GM12878 (cell line): Measurements from ENCODE around the gene MAPK8. TPM values are rescaled to one million over a fixed set of nuclear protein-coding genes. Genes with fewer than 3 reads are reported as not detected.

Experiments
- ATAC-seq: fragments of 200-7000 bp; cut with Tn5 transposase; 3 replicates; pipeline ENCODE4 v1.9.1; 2020; ENCODE audit warnings: mild to moderate bottlenecking, moderate library complexity
- BruUV-seq: library from RNA; stranded (reverse); fragments of 400-500 nt; replicated peaks from 2 replicates; lab custom pipeline; 2021; lab: Mats Ljungman, UMichigan
- CTCF ChIA-PET: fragments of 300-600 bp; sonication (Branson Sonifier 250); formaldehyde crosslinking; extraction: SDS; loops from one replicate; lab custom pipeline; 2021; ENCODE audit warnings: inconsistent platforms; lab: Yijun Ruan, JAX
- POLR2A ChIA-PET: fragments of 350-600 bp; formaldehyde crosslinking; extraction: SDS; loops from one replicate; lab custom pipeline; 2021; ENCODE audit warnings: inconsistent platforms; lab: Charles Lee
- RAD21 ChIA-PET: fragments of 300-600 bp; sonication (Branson Sonifier 250); formaldehyde crosslinking; loops from one replicate; lab custom pipeline; 2023; ENCODE audit warnings: antibody characterized with exemption; ENCODE audit not compliant: unreplicated experiment; lab: Charles Lee
- SMC1A ChIA-PET: fragments of 300-600 bp; sonication (Branson Sonifier 250); formaldehyde crosslinking; loops from one replicate; lab custom pipeline; 2023; ENCODE audit not compliant: unreplicated experiment, uncharacterized antibody; lab: Charles Lee
- DNase-seq: peaks from one replicate; pipeline ENCODE4 v3.0.0-alpha.2; 2011; ENCODE audit warnings: low read depth, low spot score
- FAIRE-seq: peaks from 3 replicates; lab custom pipeline; 2011; peaks lifted over from hg19 to GRCh38; lab: Jason Lieb, UNC
- H2AFZ ChIP-seq: 2 replicates; pipeline ENCODE4 v1.6.0; 2011; ENCODE audit warnings: low read depth, low read length, control low read depth; ENCODE audit not compliant: control insufficient read depth
- H3K27ac ChIP-seq: 2 replicates; pipeline ENCODE4 v1.5.1; 2011; ENCODE audit warnings: control low read depth; ENCODE audit not compliant: control insufficient read depth, insufficient read depth
- H3K27me3 ChIP-seq, 2 experiments: replicated peaks in 1 of 2; 2 replicates each; pipeline versions ENCODE4 v1.6.0 to v1.6.1; 2011; ENCODE audit warnings: low read length in 1 of 2; ENCODE audit not compliant: control insufficient read depth in 2 of 2, insufficient read depth in 2 of 2
- H3K36me3 ChIP-seq, 2 experiments: 2 replicates each; pipeline ENCODE4 v1.5.1; 2011; ENCODE audit warnings: low read length in 1 of 2; ENCODE audit not compliant: control insufficient read depth in 2 of 2, insufficient read depth in 2 of 2
- H3K4me1 ChIP-seq: 2 replicates; pipeline ENCODE4 v1.6.1; 2011; ENCODE audit warnings: mild to moderate bottlenecking, low read length, moderate library complexity, mixed read lengths; ENCODE audit not compliant: control insufficient read depth, insufficient read depth
- H3K4me2 ChIP-seq: 2 replicates; pipeline ENCODE4 v1.6.0; 2011; ENCODE audit warnings: control low read depth; ENCODE audit not compliant: control insufficient read depth, insufficient read depth
- H3K4me3 ChIP-seq: fragments of 200-600 bp; sonication (generic); 2 replicates; pipeline ENCODE4 v1.5.1; 2016
- H3K79me2 ChIP-seq: 2 replicates; pipeline ENCODE4 v1.6.0; 2011; ENCODE audit warnings: low read length; ENCODE audit not compliant: control insufficient read depth, insufficient read depth
- H3K9ac ChIP-seq: 2 replicates; pipeline ENCODE4 v1.8.0; 2011; ENCODE audit warnings: low read length, control low read depth, mixed read lengths; ENCODE audit not compliant: control insufficient read depth, insufficient read depth
- H3K9me3 ChIP-seq: replicated peaks from 3 replicates; pipeline ENCODE4 v1.5.1; 2011; ENCODE audit warnings: mild to moderate bottlenecking, low read length; ENCODE audit not compliant: control insufficient read depth, insufficient read depth
- H4K20me1 ChIP-seq: 2 replicates; pipeline ENCODE4 v1.6.0; 2011; ENCODE audit not compliant: control insufficient read depth, insufficient read depth
- EED ChIP-seq: sonication (generic); IDR thresholded peaks from 2 replicates; pipeline ENCODE4 v1.6.1; 2016; ENCODE audit warnings: antibody characterized with exemption, low read depth
- ETV6 ChIP-seq, 2 experiments: fragments of 450-650 bp in 1 of 2; IDR thresholded peaks in 1 of 2; conservative IDR thresholded peaks in 1 of 2; 2 replicates each; pipeline ENCODE4 v1.6.1; 2014; ENCODE audit warnings: antibody characterized with exemption in 1 of 2, borderline replicate concordance in 1 of 2, low read depth in 1 of 2, mild to moderate bottlenecking in 1 of 2, moderate library complexity in 1 of 2
- NFIC ChIP-seq: IDR thresholded peaks from 2 replicates; pipeline ENCODE4 v1.6.1; 2012; ENCODE audit warnings: low read depth, mild to moderate bottlenecking, inconsistent platforms, low read length, moderate library complexity
- NR2C2 ChIP-seq: IDR thresholded peaks from 2 replicates; pipeline ENCODE4 v1.6.1; 2011; ENCODE audit warnings: borderline replicate concordance, low read depth; ENCODE audit not compliant: control insufficient read depth, insufficient read length
- NRF1 ChIP-seq: conservative IDR thresholded peaks from 2 replicates; pipeline ENCODE4 v1.6.1; 2011; ENCODE audit warnings: mild to moderate bottlenecking, low read depth, low read length, improper control_type of control experiment
- RELA ChIP-seq: fragments of 450-650 bp; IDR thresholded peaks from 2 replicates; pipeline ENCODE4 v1.8.0; 2014; ENCODE audit warnings: borderline replicate concordance; ENCODE audit not compliant: partially characterized antibody
- TARDBP ChIP-seq: IDR thresholded peaks from 2 replicates; pipeline ENCODE4 v1.6.1; 2016; ENCODE audit warnings: borderline replicate concordance
- WGBS: methylation state at CpG from one replicate; pipeline ENCODE4 v1.1.6; 2016; ENCODE audit warnings: low lambda C conversion rate; ENCODE audit not compliant: insufficient replicate concordance, insufficient coverage; ENCODE audit errors: missing lambda C conversion rate; 5-methylcytosine and 5-hydroxymethylcytosine counted together
- in situ Hi-C: fragments of 300-500 bp; cut with MboI; formaldehyde crosslinking; loops from 9 replicates; pipeline ENCODE4 v1.14.3; 2018; ENCODE audit warnings: mixed read lengths
- intact Hi-C: fragments of 100-400 bp; cut with micrococcal nuclease; formaldehyde crosslinking; loops from one replicate; pipeline ENCODE4 v1.14.2; 2022; ENCODE audit not compliant: unreplicated experiment
- polyA plus RNA-seq, 11 experiments: library from polyadenylated mRNA; depleted of rRNA in 4 of 11; unstranded in 6 of 11; stranded (reverse) in 5 of 11; fragments of >200 nt; fragmentation: Nextera tagmentation in 4 of 11; fragmentation: Illumina TruSeq in 1 of 11; extraction: Ambion mirVana in 4 of 11; extraction: Trizol in 1 of 11; gene quantifications; 1 replicate in 1 of 11; 2 replicates in 10 of 11; pipeline versions ENCODE4 v1.2.1 to v1.2.3, GENCODE V29; 2011 to 2016; ENCODE audit warnings: inconsistent platforms in 2 of 11, missing spikeins in 2 of 11, low read depth in 1 of 11
- total RNA-seq, 4 experiments: library from RNA; depleted of rRNA in 3 of 4; stranded (reverse); fragments of >200 nt in 3 of 4; fragmentation: Illumina TruSeq in 1 of 4; extraction: Trizol in 1 of 4; gene quantifications; 2 replicates each; pipeline versions ENCODE4 v1.2.1 to v1.2.3, GENCODE V29; 2013 to 2021

The MAPK8 gene
- total and polyA plus RNA-seq, 10 of the 15 experiments (the other 5 are each of a cell fraction or from before 2014, with no cell fraction given), result 3.9 to 102 (median 40.0) TPM

DNA sequence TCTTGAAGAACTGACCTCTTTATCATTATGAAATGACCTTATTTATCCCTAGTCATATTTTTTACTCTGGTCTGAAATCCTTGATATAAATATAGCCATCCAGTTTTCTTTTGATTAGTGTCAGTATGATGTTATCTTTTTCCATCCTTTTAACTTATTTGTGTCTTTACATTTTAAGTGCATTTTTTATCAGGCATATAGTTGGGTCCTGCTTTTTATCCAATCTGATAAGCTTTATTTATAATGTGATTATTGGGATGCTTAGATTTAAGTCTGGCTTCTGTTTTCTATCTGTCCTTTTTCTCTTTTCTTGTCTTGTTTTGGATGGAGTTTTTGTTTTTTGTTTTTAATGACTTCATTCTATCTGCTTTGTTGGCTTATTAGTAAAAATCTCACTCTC, 179.2 kb downstream of the MAPK8 start:
- in situ Hi-C loops (no loop called here), intact Hi-C loops (no loop called here)
- TF ChIP-seq NR2C2, result no peak
- no peak for TF ChIP-seq EED
- no peak for TF ChIP-seq NFIC
- DNase-seq (no peak), FAIRE-seq (no peak), ATAC-seq (no peak)
- Histone ChIP-seq H3K27me3 (peaks cover 0 to 3% of the 10 kb centered on the region in 2 experiments; a peak in 2 of 4 replicates), H4K20me1 (no peaks in the 10 kb centered on the region), H3K36me3 (no peaks in the 10 kb centered on the region), H3K4me1 (no peaks in the 10 kb centered on the region), H3K9me3 (no peaks in the 10 kb centered on the region), H2AFZ (no peak overlapping the region), H3K27ac (no peak overlapping the region), H3K9ac (no peak overlapping the region), H3K4me3 (no peak overlapping the region), H3K4me2 (no peak overlapping the region), H3K79me2 (no peaks in the 10 kb centered on the region)
- ChIA-PET CTCF (no interaction called here), POLR2A (no interaction called here), SMC1A (no interaction called here), RAD21 (no interaction called here)
- no TSS peak for BruUV-seq

DNA sequence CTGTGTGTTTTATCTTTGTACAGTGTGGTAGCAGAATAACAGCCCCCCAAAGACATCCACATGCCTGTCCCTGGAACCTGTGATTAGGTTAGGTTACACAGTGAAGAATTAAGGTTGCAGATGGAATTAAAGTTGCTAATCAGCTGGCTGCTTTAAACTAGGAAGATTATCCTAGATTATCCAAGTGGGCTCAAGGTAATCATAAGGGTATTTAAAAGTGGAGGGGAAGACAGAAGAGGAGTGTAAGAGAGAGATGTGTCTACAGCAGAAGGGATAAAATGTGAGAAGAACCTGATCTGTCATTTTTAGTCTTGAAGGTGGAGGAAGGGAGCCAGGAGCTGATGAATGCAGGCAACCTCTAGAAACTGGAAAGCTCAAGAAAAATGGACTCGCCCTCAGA, 180.8 kb downstream of the MAPK8 start:
- Histone ChIP-seq H3K36me3 (no peaks in the 10 kb centered on the region), H3K9me3 (no peaks in the 10 kb centered on the region), H4K20me1 (no peaks in the 10 kb centered on the region), H3K4me3 (no peak overlapping the region), H3K4me2 (no peak overlapping the region), H3K4me1 (no peaks in the 10 kb centered on the region), H3K9ac (no peak overlapping the region), H3K27me3 (peaks cover 0 to 3% of the 10 kb centered on the region in 2 experiments; a peak in 1 of 4 replicates), H3K27ac (no peak overlapping the region), H2AFZ (no peak overlapping the region), H3K79me2 (no peaks in the 10 kb centered on the region)
- DNase-seq (no peak), ATAC-seq (no peak), FAIRE-seq (no peak)
- ChIA-PET SMC1A (no interaction called here), RAD21 (no interaction called here), CTCF (no interaction called here), POLR2A (no interaction called here)
- 23% methylated on average over 1 of the region's 1 CpG for WGBS
- BruUV-seq, result no TSS peak
- intact Hi-C loops, result no loop called here
- TF ChIP-seq TARDBP (no peak), ETV6 (conservative IDR thresholded peaks at IDR 0.05 in 1 of 2, IDR thresholded peaks at IDR 0.05 in 1 of 2; ENCODE audit: borderline replicate concordance in 1 of 2, low read depth in 1 of 2) (no peak), RELA (no peak), NRF1 (no peak)
- in situ Hi-C loops, result no loop called here

Other genes starting within 250 kb of the MAPK8 start
- gene FRMPD2, start 32.0 kb upstream of the MAPK8 start, total RNA-seq (2014; rRNA removed), result 1.3 and 2.3 TPM in 2 replicates
- 0.88 and 1.2 TPM in 2 replicates for gene FRMPD2, start 32.0 kb upstream of the MAPK8 start, total RNA-seq (2014; rRNA removed; fragmentation: Illumina TruSeq; extraction: Trizol)
- gene FRMPD2, start 32.0 kb upstream of the MAPK8 start, total RNA-seq (2021), result 1.4 and 2.1 TPM in 2 replicates
- gene FRMPD2, start 32.0 kb upstream of the MAPK8 start, polyA plus RNA-seq (2011; rRNA removed), result 3.2 and 5.7 TPM in 2 replicates
- gene FRMPD2, start 32.0 kb upstream of the MAPK8 start, polyA plus RNA-seq (2014; fragmentation: Illumina TruSeq; extraction: Trizol), result 0.60 and 0.76 TPM in 2 replicates
- gene FRMPD2, start 32.0 kb upstream of the MAPK8 start, polyA plus RNA-seq (2014; fragmentation: Nextera tagmentation; extraction: Ambion mirVana), result 1 to 10 TPM in 1 of 2 experiments, under 1 TPM in 1; 0.38 to 1.2 TPM
- gene FRMPD2, start 32.0 kb upstream of the MAPK8 start, polyA plus RNA-seq (2014; rRNA removed), result 1.2 and 1.4 TPM in 2 replicates
- 1 to 10 TPM; 1.4 to 1.6 TPM for gene FRMPD2, start 32.0 kb upstream of the MAPK8 start, polyA plus RNA-seq (2016; fragmentation: Nextera tagmentation; extraction: Ambion mirVana)